ENCODE results near the gene HORMAD1.
"Not testable (repeated sequence)": the region's sequence is repeated elsewhere in the genome, so short reads cannot be mapped to it uniquely, and the experiment has no call there.

The HORMAD1 gene, protein sequence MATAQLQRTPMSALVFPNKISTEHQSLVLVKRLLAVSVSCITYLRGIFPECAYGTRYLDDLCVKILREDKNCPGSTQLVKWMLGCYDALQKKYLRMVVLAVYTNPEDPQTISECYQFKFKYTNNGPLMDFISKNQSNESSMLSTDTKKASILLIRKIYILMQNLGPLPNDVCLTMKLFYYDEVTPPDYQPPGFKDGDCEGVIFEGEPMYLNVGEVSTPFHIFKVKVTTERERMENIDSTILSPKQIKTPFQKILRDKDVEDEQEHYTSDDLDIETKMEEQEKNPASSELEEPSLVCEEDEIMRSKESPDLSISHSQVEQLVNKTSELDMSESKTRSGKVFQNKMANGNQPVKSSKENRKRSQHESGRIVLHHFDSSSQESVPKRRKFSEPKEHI

GRCh38 chr1:150720703-150721102, at the start of gene HORMAD1:
Gene HORMAD1, minus strand, starts transcription at chr1:150720895. Its CDS starts 1,390 bp downstream, at chr1:150719505.
- no peak for DNase-seq (ENCODE audit: low read depth)

DNA sequence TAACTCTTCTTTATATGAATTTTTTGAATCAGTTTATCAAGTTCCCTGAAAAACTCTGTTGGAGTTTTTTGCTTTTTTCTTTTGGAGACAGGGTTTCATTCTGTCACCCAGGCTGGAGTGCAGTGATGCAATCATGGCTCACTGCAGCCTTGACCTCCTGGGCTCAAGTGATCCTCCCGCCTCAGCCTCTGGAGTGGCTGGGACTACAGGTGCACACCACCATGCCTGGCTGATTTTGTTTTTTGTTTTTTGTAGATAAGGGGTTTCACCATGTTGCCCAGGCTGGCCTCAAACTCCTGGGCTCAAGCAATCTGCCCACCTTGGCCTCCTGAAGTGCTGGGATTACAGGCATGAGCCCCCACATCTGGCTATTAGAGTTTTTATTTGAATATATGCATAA, 47.0 kb upstream of the HORMAD1 start:
- not testable (repeated sequence) for DNase-seq (ENCODE audit: low read depth)

- not testable (repeated sequence) for DNase-seq (ENCODE audit: low read depth)
Observed at GRCh38 chr1:150765977-150766301, 45.2 kb upstream of the HORMAD1 start.

DNA sequence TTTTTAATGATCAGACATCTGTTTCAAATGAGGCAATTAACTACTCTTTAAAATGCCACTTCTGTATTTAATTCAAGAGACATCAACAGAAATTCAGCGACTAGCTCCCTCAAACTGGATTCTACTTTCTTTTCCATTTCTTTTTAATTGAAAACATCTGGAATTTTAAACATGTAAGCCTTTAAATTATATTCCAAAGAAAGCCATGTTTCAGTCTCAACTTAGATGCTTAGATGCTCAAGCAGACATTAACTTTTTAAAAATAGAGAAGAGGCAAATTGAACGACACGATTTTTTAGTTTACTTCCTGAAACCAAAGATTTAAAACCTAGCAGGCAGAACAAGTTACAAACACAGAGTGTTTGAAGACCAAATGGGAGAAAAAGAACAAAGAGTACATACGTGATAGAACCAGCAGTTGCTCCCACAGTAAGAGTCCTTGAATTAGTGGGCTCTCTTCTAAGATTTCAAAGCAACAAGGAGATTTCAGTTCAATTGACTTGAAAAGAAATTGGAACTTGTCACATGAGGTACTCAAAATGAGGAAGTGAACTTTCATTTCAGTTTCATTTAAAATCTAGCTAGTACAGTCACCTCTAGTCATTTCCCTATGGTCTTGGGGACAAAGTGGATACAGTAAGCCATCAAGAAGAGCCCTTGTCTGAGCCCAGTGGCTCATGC, 44.7 kb upstream of the HORMAD1 start, which contains the start of gene CTSS:
TSS of gene CTSS (minus strand) at position 483 of the 681 bp plus-strand sequence. CDS start 1,015 bp downstream, outside the sequence.
- DNase-seq (ENCODE audit: low read depth) = no peak

DNA sequence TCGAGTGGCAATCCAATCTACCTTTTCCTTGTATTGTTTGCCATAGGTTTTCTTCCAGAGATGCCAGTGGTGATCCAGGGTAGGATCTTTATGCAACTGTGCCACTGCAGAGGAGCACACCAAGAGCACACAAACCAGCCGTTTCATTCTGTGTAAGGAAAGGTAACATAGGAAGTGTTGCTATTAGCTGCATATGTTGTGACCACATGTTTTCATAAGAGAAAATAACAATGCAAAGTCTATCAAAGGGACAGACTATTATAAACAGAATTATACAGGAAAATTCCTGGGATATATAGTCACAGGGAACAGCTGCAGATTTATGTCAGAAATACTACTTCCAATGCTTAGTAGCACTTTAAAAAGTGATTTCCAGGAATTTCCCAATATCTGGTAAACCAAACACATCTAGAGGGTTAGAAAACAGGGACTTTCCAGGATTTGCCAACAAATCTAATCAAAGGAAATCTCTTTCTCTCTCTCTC, 44.0 kb upstream of the HORMAD1 start:
- peak; percentile 61 for DNase-seq (ENCODE audit: low read depth)

GRCh38 chr1:150763018-150763417, 42.3 kb upstream of the HORMAD1 start:
- no peak for DNase-seq (ENCODE audit: low read depth)

DNA sequence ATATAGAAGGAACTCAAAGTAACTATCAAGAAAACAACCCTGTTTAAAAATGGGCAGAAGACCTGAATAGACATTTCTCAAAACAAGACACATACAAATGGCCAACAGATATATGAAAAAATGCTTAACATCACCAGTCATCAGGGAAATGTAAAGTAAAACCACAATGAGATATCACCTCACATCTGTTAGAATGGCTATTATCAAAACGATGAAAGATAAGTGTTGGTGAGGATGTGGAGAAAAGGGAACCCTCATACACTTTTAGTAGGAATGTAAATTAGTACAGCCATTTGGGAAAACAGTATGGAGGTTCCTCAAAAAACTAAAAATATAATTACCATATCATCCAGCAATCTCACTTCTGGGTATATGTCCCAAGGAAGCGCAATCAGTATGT, 41.9 kb upstream of the HORMAD1 start:
- no peak for DNase-seq (ENCODE audit: low read depth)

DNA sequence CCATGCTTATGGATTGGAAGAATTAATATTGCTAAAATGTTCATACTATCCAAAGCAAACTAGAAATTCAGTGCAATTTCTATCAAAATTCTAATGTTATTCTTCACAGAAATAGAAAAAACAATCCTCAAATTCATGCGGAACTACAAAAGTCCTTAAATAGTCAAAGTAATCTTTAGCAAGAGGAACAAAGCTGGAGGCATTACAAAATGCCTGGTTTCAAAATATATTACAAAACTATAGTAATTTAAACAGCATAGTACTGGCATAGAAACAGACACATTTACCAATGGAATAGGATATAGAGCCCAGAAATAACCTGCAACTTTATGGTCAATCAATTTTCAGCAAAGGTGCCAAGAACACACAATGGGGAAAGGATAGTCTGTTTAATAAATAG, 41.1 kb upstream of the HORMAD1 start:
- no peak for DNase-seq (ENCODE audit: low read depth)

DNA sequence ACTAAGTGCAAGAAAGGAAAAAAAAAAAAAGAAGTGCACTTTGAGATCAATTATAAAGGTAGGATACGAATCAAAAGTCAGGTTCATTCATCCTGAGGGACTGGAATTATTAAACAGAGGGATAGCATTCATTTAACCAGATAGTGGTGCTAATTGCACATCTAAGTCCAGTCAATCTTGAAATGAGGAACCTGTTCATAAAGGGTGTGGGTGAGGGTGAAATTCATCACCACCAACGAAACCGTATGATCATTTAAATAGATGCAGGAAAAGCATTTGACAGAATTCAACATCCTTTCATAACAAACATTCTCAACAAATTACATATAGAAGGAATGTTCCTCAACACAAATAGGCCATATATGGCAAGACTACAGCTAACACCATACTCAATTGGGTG, 39.3 kb upstream of the HORMAD1 start:
- no peak for DNase-seq (ENCODE audit: low read depth)

DNA sequence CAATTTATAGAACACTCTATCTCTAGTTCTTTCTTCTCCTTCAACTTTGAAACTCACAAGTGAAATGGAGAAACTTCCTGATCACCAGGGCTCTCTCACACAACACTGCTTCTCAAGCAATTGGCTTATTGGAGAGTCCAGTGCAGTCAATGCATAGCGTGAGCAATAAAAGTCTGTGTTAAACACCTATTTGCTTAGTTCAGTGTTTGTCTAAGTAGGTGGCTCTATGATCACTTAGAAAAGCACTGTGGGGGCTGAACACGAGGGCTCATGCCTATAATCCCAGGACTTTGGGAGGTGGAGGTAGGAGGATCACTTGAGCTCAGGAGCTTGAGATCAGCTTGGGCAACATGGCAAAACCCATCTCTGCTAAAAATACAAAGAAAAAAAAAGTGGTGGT, 32.7 kb upstream of the HORMAD1 start:
- no peak for DNase-seq (ENCODE audit: low read depth)

- no peak for DNase-seq (ENCODE audit: low read depth)
Observed at GRCh38 chr1:150751443-150751842, 30.7 kb upstream of the HORMAD1 start.

DNA sequence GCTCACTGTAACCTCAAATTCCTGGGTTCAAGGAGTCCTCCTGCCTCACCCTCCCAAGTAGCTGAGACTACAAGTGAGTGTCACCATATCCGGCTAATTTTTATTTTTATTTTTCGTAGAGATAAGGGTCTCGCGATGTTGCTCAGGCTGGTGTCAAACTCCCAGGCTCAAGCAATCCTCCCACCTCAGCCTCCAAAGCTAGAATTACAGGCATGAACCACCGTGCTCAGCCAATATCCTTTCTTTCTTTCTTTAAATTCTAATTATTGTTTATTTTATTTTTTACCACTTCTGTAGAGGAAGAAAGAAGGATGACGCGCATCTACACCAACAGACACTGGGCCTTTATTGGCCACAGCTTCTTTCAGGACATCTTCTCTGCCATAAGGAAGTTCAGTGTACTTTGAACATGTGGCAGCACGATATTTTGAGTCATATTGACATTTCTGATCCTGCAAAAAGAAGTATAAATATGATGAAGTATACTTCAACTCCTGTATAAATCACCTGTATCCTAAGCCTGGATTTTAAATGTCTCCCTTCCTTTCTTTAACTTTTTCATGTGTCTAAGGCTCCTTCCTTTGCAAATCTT, 29.1 kb upstream of the HORMAD1 start:
- no peak for DNase-seq (ENCODE audit: low read depth)

GRCh38 chr1:150748878-150749719, 28.4 kb upstream of the HORMAD1 start:
- DNase-seq (ENCODE audit: low read depth) = no peak

GRCh38 chr1:150730130-150730721, 9.5 kb upstream of the HORMAD1 start:
- DNase-seq (ENCODE audit: low read depth) = no peak

- DNase-seq (ENCODE audit: low read depth) = no peak
Observed at GRCh38 chr1:150724336-150724735, 3.6 kb upstream of the HORMAD1 start.

DNA sequence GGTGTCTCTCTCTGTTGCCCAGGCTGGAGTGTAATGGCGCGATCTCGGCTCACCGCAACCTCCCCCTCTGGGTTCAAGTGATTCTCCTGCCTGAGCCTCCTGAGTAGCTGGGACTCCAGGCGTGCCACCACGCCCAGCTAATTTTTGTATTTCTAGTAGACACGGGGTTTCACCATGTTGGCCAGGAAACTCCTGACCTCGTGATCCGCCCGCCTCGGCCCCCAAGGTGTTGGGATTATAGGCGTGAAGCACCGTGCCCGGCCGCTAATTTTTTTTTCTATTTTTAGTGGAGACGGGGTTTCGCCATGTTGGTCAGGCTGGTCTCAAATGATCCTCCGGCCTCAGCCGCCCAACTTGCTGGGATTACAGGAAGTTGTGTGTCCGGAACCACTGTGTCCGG, 597 bp downstream of the HORMAD1 start:
- DNase-seq (ENCODE audit: low read depth) = no peak

- DNase-seq (ENCODE audit: low read depth) = no peak
Observed at GRCh38 chr1:150718225-150718891, 2.3 kb downstream of the HORMAD1 start.

- not testable (repeated sequence) for DNase-seq (ENCODE audit: low read depth)
Observed at GRCh38 chr1:150709031-150709430, 11.7 kb downstream of the HORMAD1 start.

- DNase-seq (ENCODE audit: low read depth) = no peak
Observed at GRCh38 chr1:150708595-150708994, 12.1 kb downstream of the HORMAD1 start.

DNA sequence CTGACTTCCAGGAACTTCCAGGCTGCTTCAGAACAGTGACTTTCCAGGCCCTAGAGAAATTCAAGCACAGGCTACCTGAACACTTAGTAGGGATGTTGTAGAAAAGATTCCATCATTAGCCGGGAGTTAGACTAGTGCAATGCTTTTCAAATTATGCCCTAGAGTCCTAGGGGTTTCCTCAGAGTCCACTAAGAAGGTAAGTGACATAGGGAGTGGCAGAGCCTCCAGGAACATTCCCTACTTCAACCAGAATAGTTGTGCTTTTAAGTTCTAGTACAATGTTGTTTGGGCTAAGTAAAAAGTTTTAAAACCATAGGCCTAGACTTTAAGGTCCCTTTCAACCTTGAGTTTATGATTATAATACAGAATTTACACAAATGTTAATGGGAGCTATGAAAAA, 14.6 kb downstream of the HORMAD1 start:
- no peak for DNase-seq (ENCODE audit: low read depth)

DNA sequence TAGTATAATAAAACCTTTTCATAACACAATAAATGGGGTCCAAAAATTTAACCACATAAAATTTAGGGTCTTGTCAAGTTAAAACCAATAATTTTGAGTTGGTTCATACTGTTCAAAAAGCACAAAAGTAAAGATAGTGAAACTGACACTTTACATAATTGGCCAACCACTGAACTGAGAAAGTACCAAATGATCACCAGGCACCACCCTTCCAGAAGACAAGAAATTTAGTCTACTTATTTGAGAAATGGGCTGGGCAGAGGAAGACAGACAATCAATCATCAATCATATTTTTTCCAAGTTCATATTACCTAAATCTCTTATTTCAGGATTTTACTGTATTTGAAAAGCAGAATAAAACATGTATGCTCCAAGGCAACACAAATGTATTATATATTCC, 17.3 kb downstream of the HORMAD1 start:
- no peak for DNase-seq (ENCODE audit: low read depth)

Data from amniotic epithelial cell (primary cell).